ENCODE results near the gene MAP2K2. TPM values are rescaled to one million over a fixed set of nuclear protein-coding genes. Genes with fewer than 3 reads are reported as not detected.

Gene MAP2K2
- polyA plus RNA-seq, 2 of the 4 experiments (the other 2 are of a cell fraction) = 41.7 to 115 TPM

DNA sequence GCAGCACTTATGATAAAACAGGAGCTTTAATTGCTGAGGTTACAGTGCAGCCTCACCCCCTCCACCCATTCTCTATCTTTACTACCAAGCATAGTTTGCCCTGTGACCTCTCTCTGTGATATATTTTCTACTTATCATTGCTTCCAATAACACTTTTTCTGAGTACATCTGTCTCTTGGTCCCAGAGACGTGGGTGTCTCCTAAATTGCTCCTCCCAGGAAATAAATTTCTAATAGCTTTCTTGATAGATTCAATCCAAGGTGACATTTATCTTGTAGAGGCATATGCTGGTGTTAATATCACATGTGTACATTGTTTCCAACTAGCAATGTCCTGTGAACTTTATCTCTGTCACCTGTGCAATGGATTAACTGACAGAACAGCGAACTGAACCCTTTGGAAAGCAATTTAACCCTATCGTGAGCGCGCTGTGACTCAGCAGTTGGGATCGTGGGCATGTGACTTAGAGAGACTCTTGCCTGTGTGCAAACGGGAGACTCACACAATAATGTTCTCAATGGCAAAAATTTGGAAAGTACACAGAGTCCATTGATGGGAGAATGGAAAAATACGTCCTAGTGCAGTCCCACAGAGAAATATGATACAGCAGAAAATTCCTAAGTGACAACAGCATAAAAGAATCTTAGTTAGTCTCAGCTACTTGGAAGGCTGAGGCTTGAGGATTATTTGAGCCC, 7.0 kb upstream of the MAP2K2 start:
- peak overlapping the region; percentile 18; the same call in 2 of the 3 replicates for H3K4me3 ChIP-seq
- peak; percentile 57 to 83 for DNase-seq (ENCODE audit: low read depth in 1 of 2, low spot score in 1 of 2)
- H3K9me3 ChIP-seq = no peaks in the 10 kb centered on the region
- H3K4me2 ChIP-seq = peak overlapping the region; percentile 80
- H3K4me1 ChIP-seq = peaks cover 33% of the 10 kb centered on the region
- peak; percentile 85 to 91 for ATAC-seq
- CTCF ChIA-PET = interaction anchor here (1.0 to 5.3 kb wide), 2 partner anchors 10 to 133 kb away, joined by 4 to 38 read pairs; no protein-coding TSS in a partner anchor
- peak overlapping the region; percentile 94 to 99 for H3K27ac ChIP-seq
- WGBS (ENCODE audit: missing lambda C conversion rate) = 2% methylated on average over 8 of the region's 8 CpGs
- POLR2A ChIA-PET = interaction anchor here (0.7 kb wide), 1 partner anchor 124 kb away, joined by 3 read pairs; no protein-coding TSS in a partner anchor
- FAIRE-seq = no peak
- TF ChIP-seq CBX2 (IDR thresholded peaks at IDR 0.05; ENCODE audit: borderline replicate concordance, low read depth) = no peak
- TF ChIP-seq CBX8 (IDR thresholded peaks at IDR 0.05) = no peak
- no peak for TF ChIP-seq ZSCAN20 (CRISPR knock-in tag; IDR thresholded peaks at IDR 0.05)
- TF ChIP-seq EHF (CRISPR knock-in tag; IDR thresholded peaks at IDR 0.05) = no peak
- TF ChIP-seq, protein P1, sequence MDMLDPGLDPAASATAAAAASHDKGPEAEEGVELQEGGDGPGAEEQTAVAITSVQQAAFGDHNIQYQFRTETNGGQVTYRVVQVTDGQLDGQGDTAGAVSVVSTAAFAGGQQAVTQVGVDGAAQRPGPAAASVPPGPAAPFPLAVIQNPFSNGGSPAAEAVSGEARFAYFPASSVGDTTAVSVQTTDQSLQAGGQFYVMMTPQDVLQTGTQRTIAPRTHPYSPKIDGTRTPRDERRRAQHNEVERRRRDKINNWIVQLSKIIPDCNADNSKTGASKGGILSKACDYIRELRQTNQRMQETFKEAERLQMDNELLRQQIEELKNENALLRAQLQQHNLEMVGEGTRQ (IDR thresholded peaks at IDR 0.05) = peak; percentile 79
- TF ChIP-seq MAFK (IDR thresholded peaks at IDR 0.05; ENCODE audit: partially characterized antibody) = peak; percentile 86
- TF ChIP-seq JUNB (IDR thresholded peaks at IDR 0.05) = 0 out of 2 replicates have a peak, but pooled peaks have one; percentile 29
- TF ChIP-seq HOXB13 (CRISPR knock-in tag; IDR thresholded peaks at IDR 0.05; ENCODE audit: low read depth) = no peak
- no peak for TF ChIP-seq CHD2 (IDR thresholded peaks at IDR 0.05; ENCODE audit: low read length, partially characterized antibody)
- TF ChIP-seq JUN (IDR thresholded peaks at IDR 0.05) = 0 out of 5 replicates have a peak, but pooled peaks of 1 of the 2 experiments have one; percentile 33
- no peak for TF ChIP-seq FOSB (CRISPR knock-in tag; IDR thresholded peaks at IDR 0.05)
- TF ChIP-seq ZFP36 (IDR thresholded peaks at IDR 0.05; ENCODE audit: borderline replicate concordance, partially characterized antibody) = no peak
- no peak for TF ChIP-seq GATA3 (IDR thresholded peaks at IDR 0.05; ENCODE audit: borderline replicate concordance)
- TF ChIP-seq HEYL (CRISPR knock-in tag; IDR thresholded peaks at IDR 0.05) = no peak
- TF ChIP-seq, protein P2, sequence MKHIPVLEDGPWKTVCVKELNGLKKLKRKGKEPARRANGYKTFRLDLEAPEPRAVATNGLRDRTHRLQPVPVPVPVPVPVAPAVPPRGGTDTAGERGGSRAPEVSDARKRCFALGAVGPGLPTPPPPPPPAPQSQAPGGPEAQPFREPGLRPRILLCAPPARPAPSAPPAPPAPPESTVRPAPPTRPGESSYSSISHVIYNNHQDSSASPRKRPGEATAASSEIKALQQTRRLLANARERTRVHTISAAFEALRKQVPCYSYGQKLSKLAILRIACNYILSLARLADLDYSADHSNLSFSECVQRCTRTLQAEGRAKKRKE (CRISPR knock-in tag; IDR thresholded peaks at IDR 0.05; ENCODE audit: low read depth) = no peak
- no peak for TF ChIP-seq POLR2A (IDR thresholded peaks at IDR 0.05; ENCODE audit: low read length)
- TF ChIP-seq HOXA7 (CRISPR knock-in tag; IDR thresholded peaks at IDR 0.05) = no peak
- TF ChIP-seq NFE2L2 (conservative IDR thresholded peaks at IDR 0.05; ENCODE audit: low read length) = peak; percentile 50
- TF ChIP-seq, protein P3, sequence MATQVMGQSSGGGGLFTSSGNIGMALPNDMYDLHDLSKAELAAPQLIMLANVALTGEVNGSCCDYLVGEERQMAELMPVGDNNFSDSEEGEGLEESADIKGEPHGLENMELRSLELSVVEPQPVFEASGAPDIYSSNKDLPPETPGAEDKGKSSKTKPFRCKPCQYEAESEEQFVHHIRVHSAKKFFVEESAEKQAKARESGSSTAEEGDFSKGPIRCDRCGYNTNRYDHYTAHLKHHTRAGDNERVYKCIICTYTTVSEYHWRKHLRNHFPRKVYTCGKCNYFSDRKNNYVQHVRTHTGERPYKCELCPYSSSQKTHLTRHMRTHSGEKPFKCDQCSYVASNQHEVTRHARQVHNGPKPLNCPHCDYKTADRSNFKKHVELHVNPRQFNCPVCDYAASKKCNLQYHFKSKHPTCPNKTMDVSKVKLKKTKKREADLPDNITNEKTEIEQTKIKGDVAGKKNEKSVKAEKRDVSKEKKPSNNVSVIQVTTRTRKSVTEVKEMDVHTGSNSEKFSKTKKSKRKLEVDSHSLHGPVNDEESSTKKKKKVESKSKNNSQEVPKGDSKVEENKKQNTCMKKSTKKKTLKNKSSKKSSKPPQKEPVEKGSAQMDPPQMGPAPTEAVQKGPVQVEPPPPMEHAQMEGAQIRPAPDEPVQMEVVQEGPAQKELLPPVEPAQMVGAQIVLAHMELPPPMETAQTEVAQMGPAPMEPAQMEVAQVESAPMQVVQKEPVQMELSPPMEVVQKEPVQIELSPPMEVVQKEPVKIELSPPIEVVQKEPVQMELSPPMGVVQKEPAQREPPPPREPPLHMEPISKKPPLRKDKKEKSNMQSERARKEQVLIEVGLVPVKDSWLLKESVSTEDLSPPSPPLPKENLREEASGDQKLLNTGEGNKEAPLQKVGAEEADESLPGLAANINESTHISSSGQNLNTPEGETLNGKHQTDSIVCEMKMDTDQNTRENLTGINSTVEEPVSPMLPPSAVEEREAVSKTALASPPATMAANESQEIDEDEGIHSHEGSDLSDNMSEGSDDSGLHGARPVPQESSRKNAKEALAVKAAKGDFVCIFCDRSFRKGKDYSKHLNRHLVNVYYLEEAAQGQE (IDR thresholded peaks at IDR 0.05) = no peak
- no peak for TF ChIP-seq TP53 (CRISPR knock-in tag; IDR thresholded peaks at IDR 0.05)
- no peak for TF ChIP-seq PHF8 (IDR thresholded peaks at IDR 0.05; ENCODE audit: borderline replicate concordance, low read depth)
- no peak for TF ChIP-seq ESRRA (IDR thresholded peaks at IDR 0.05; ENCODE audit: borderline replicate concordance, low read length)
- TF ChIP-seq FOSL2 (IDR thresholded peaks at IDR 0.05) = no peak
- peak; percentile 91 for TF ChIP-seq FOSL2 (CRISPR knock-in tag; IDR thresholded peaks at IDR 0.05)
- TF ChIP-seq POLR2AphosphoS2 (conservative IDR thresholded peaks at IDR 0.05; ENCODE audit: low read length) = no peak
- no peak for TF ChIP-seq CHD4 (IDR thresholded peaks at IDR 0.05; ENCODE audit: borderline replicate concordance)
- TF ChIP-seq BHLHE40 (IDR thresholded peaks at IDR 0.05; ENCODE audit: low read depth, low read length) = no peak
- no peak for TF ChIP-seq KDM5A (IDR thresholded peaks at IDR 0.05)
- 0 out of 2 replicates have a peak, but pooled peaks have one; percentile 34 for TF ChIP-seq HOXB5 (CRISPR knock-in tag; IDR thresholded peaks at IDR 0.05)
- 0 out of 2 replicates have a peak, but pooled peaks have one; percentile 31 for TF ChIP-seq ZNF302 (CRISPR knock-in tag; IDR thresholded peaks at IDR 0.05)
- TF ChIP-seq, protein P4, sequence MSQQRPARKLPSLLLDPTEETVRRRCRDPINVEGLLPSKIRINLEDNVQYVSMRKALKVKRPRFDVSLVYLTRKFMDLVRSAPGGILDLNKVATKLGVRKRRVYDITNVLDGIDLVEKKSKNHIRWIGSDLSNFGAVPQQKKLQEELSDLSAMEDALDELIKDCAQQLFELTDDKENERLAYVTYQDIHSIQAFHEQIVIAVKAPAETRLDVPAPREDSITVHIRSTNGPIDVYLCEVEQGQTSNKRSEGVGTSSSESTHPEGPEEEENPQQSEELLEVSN (IDR thresholded peaks at IDR 0.05; ENCODE audit: borderline replicate concordance, low read depth) = no peak
- no peak for TF ChIP-seq TFCP2L1 (CRISPR knock-in tag; IDR thresholded peaks at IDR 0.05)
- no peak for TF ChIP-seq RARB (CRISPR knock-in tag; IDR thresholded peaks at IDR 0.05)
- TF ChIP-seq, protein P5, sequence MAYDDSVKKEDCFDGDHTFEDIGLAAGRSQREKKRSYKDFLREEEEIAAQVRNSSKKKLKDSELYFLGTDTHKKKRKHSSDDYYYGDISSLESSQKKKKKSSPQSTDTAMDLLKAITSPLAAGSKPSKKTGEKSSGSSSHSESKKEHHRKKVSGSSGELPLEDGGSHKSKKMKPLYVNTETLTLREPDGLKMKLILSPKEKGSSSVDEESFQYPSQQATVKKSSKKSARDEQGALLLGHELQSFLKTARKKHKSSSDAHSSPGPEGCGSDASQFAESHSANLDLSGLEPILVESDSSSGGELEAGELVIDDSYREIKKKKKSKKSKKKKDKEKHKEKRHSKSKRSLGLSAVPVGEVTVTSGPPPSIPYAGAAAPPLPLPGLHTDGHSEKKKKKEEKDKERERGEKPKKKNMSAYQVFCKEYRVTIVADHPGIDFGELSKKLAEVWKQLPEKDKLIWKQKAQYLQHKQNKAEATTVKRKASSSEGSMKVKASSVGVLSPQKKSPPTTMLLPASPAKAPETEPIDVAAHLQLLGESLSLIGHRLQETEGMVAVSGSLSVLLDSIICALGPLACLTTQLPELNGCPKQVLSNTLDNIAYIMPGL (CRISPR knock-in tag; IDR thresholded peaks at IDR 0.05; ENCODE audit: borderline replicate concordance) = no peak

Data from A549 (cell line).